RWPE1 (cell line): ENCODE data around the gene FAXC.

Experiments used
- CTCF ChIA-PET: fragments of 350-600 bp; sonication (Branson Sonifier 250); formaldehyde crosslinking; extraction: SDS; loops from one replicate; lab custom pipeline; 2021; lab: Yijun Ruan, JAX
- POLR2A ChIA-PET: fragments of 400-600 bp; formaldehyde crosslinking; extraction: SDS; loops from one replicate; lab custom pipeline; 2020; ENCODE audit warnings: antibody characterized with exemption; ENCODE audit not compliant: low non-redundant PET; lab: Yijun Ruan, JAX
- DNase-seq: peaks from one replicate; pipeline ENCODE4 v3.0.0; 2012; ENCODE audit warnings: low spot score
- H3K27ac ChIP-seq: fragments of 450-650 bp; 2 replicates; pipeline ENCODE4 v1.5.1; 2017
- TF ChIP-seq, protein P1 (sequence below): fragments of 450-650 bp; conservative IDR thresholded peaks from 2 replicates; pipeline ENCODE4 v1.5.1; 2017; ENCODE audit warnings: low read depth, mild to moderate bottlenecking

The FAXC gene

GRCh38 chr6:99333068-99333467, 16.4 kb downstream of the FAXC start:
- DNase-seq: no peak
- ChIA-PET CTCF (no interaction called here), POLR2A (no interaction called here)
- TF ChIP-seq, protein P1, sequence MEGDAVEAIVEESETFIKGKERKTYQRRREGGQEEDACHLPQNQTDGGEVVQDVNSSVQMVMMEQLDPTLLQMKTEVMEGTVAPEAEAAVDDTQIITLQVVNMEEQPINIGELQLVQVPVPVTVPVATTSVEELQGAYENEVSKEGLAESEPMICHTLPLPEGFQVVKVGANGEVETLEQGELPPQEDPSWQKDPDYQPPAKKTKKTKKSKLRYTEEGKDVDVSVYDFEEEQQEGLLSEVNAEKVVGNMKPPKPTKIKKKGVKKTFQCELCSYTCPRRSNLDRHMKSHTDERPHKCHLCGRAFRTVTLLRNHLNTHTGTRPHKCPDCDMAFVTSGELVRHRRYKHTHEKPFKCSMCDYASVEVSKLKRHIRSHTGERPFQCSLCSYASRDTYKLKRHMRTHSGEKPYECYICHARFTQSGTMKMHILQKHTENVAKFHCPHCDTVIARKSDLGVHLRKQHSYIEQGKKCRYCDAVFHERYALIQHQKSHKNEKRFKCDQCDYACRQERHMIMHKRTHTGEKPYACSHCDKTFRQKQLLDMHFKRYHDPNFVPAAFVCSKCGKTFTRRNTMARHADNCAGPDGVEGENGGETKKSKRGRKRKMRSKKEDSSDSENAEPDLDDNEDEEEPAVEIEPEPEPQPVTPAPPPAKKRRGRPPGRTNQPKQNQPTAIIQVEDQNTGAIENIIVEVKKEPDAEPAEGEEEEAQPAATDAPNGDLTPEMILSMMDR: no peak
- H3K27ac ChIP-seq: no peak overlapping the region

DNA sequence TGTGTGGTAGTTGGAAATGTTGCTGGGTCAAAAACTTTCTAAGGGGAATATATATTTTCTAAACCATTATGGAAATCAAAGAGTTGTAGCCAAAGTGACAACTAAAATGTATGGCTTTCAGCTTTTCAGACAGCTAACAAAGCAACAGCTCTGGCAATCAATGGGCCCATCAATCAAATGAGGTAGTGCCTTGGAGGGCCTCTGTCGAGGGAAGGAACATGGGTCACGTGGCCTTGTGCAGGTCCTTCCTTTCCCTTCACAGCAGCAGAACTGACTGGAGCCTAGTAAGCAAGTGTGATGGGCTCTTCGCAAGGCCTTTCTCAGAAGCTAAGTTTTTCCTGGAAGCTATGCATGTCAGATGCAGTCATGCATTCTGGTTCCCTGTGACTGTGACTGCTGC, 17.9 kb downstream of the FAXC start:
- no peak for DNase-seq
- TF ChIP-seq, protein P1: no peak
- POLR2A ChIA-PET: no interaction called here
- CTCF ChIA-PET: interaction anchor here (0.6 to 0.7 kb wide), 3 partner anchors 40 to 1620 kb away, joined by 3 to 4 read pairs (median 4); no protein-coding TSS in a partner anchor
- H3K27ac ChIP-seq: no peak overlapping the region

- DNase-seq: peak; percentile 48
- CTCF ChIA-PET: interaction anchor here (0.5 to 1.2 kb wide), 8 partner anchors 9 to 473 kb away, joined by 3 to 4 read pairs (median 3); partner anchors contain the start of gene FAXC
- no peak overlapping the region for H3K27ac ChIP-seq
- POLR2A ChIA-PET: no interaction called here
- TF ChIP-seq, protein P1: peak; percentile 39
These were observed 19.3 kb downstream of the FAXC start for GRCh38 chr6:99330159-99330558.

GRCh38 chr6:99324996-99325395, 24.5 kb downstream of the FAXC start:
- CTCF ChIA-PET: no interaction called here
- no peak overlapping the region for H3K27ac ChIP-seq
- TF ChIP-seq, protein P1: no peak
- no peak for DNase-seq
- POLR2A ChIA-PET: no interaction called here

GRCh38 chr6:99318566-99318965, 30.9 kb downstream of the FAXC start:
- DNase-seq: no peak
- TF ChIP-seq, protein P1: no peak
- no peak overlapping the region for H3K27ac ChIP-seq
- POLR2A ChIA-PET: no interaction called here
- CTCF ChIA-PET: no interaction called here

DNA sequence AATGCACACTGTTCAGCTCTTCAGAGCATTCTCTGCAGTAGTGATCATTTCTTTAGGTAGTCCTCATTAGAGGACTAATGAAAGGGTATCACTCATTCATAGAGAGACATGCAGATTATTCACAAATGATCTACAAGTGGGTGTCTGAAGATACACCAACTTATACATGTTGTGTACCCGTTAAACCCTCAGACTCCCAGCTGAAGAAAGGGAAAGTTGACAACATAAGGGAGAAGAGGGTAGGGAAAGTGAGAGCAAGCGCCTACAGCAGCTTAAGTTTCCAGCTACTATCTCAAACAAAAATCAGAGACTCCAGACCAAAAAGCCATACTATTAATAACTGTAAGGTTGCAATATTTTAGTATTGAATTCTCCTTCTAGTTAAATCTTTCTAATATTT, 37.1 kb downstream of the FAXC start:
- TF ChIP-seq, protein P1: no peak
- DNase-seq: no peak
- CTCF ChIA-PET: interaction anchor here (0.6 to 0.7 kb wide), 2 partner anchors 20 to 153 kb away, joined by 3 read pairs; no protein-coding TSS in a partner anchor
- POLR2A ChIA-PET: no interaction called here
- no peak overlapping the region for H3K27ac ChIP-seq
